GM19193 (cell line): ENCODE data around the gene RASA3.

ENCODE experiments used
- POLR2A ChIP-seq: IDR thresholded peaks from 4 replicates; pipeline ENCODE4 v1.6.1; 2011; ENCODE audit not compliant: insufficient read depth, insufficient read length; ENCODE audit errors: extremely low read depth

The RASA3 gene

GRCh38 chr13:113967729-113968462 is 164.5 kb downstream of the RASA3 start:
- TF ChIP-seq POLR2A: no peak

GRCh38 chr13:113967206-113967720 is 165.2 kb downstream of the RASA3 start:
- TF ChIP-seq POLR2A: no peak

- no peak for TF ChIP-seq POLR2A
Observed at GRCh38 chr13:113965968-113966884, 166.2 kb downstream of the RASA3 start.

GRCh38 chr13:113965383-113965874 is 167.0 kb downstream of the RASA3 start:
- TF ChIP-seq POLR2A: no peak

- TF ChIP-seq POLR2A: no peak
Observed at GRCh38 chr13:113964251-113964995, 168.0 kb downstream of the RASA3 start.

GRCh38 chr13:113963376-113963775 is 169.0 kb downstream of the RASA3 start:
- TF ChIP-seq POLR2A: no peak

GRCh38 chr13:113962975-113963374 is 169.4 kb downstream of the RASA3 start:
- no peak for TF ChIP-seq POLR2A

- TF ChIP-seq POLR2A: no peak
Observed at GRCh38 chr13:113962386-113962785, 170.0 kb downstream of the RASA3 start.

- no peak for TF ChIP-seq POLR2A
Observed at GRCh38 chr13:113960276-113960948, 172.0 kb downstream of the RASA3 start.

GRCh38 chr13:113959198-113959597 is 173.2 kb downstream of the RASA3 start:
- TF ChIP-seq POLR2A: no peak

- no peak for TF ChIP-seq POLR2A
Observed at GRCh38 chr13:113958373-113958772, 174.1 kb downstream of the RASA3 start.

- no peak for TF ChIP-seq POLR2A
Observed at GRCh38 chr13:113956571-113956970, 175.9 kb downstream of the RASA3 start.

- TF ChIP-seq POLR2A: no peak
Observed at GRCh38 chr13:113955691-113956090, 176.7 kb downstream of the RASA3 start.

GRCh38 chr13:113955235-113955634 is 177.2 kb downstream of the RASA3 start:
- TF ChIP-seq POLR2A: no peak

- no peak for TF ChIP-seq POLR2A
Observed at GRCh38 chr13:113954046-113954835, 178.2 kb downstream of the RASA3 start.
